Body of pancreas (tissue), 4 donors: ENCODE results near the gene DSCAM.

Experiments
- POLR2A ChIP-seq, 3 donors: fragments of 450-650 bp; IDR thresholded peaks; one replicate each; pipeline ENCODE4 v1.6.1; 2016; ENCODE audit warnings: antibody characterized with exemption in 3 of 3, mild to moderate bottlenecking in 2 of 3
- TF ChIP-seq, protein P1 (sequence below), 7 experiments: fragments of 450-650 bp in 4 of 7; fragments of 200-600 bp in 3 of 7; sonication (generic) in 3 of 7; IDR thresholded peaks; one replicate each; pipeline ENCODE4 v1.5.1; 2016 to 2019; ENCODE audit warnings: antibody characterized with exemption in 7 of 7

DNA sequence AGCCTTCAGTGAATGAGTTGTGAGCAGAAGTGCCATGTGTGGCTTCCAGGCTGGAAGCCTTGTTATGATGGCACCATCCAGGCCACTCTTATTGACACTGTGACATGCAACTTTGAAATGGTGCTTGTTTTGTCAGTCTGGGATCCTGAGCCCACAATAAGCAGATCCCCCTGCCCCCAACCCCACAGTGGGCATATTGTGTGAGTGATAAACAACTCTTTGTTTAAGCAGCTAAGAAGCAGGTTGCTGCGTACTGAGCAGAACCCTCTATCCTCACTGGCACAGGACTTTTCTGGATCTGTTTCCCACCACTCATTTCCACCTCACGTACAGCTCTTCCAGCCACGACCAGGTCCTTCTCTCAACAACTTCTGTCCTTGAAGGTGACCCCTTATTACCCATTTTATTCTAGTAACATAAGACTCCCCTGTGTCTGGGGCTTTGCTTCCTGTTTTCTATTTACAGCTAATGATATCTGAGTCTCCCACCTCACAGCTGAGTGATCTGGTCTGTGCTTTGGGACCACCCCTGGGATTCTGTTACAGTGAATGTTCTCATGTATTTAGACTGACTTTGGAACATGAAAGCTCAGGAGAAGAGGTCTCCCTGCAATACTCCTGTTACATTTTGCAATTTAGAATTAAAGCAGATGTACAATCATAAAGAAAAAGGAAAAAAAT, 604.2 kb downstream of the DSCAM start:
- TF ChIP-seq, protein P1, sequence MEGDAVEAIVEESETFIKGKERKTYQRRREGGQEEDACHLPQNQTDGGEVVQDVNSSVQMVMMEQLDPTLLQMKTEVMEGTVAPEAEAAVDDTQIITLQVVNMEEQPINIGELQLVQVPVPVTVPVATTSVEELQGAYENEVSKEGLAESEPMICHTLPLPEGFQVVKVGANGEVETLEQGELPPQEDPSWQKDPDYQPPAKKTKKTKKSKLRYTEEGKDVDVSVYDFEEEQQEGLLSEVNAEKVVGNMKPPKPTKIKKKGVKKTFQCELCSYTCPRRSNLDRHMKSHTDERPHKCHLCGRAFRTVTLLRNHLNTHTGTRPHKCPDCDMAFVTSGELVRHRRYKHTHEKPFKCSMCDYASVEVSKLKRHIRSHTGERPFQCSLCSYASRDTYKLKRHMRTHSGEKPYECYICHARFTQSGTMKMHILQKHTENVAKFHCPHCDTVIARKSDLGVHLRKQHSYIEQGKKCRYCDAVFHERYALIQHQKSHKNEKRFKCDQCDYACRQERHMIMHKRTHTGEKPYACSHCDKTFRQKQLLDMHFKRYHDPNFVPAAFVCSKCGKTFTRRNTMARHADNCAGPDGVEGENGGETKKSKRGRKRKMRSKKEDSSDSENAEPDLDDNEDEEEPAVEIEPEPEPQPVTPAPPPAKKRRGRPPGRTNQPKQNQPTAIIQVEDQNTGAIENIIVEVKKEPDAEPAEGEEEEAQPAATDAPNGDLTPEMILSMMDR (IDR thresholded peaks at IDR 0.05), result no peak
- TF ChIP-seq POLR2A (IDR thresholded peaks at IDR 0.05), result no peak
